ENCODE data around the gene EPB41. TPM values are rescaled to one million over a fixed set of nuclear protein-coding genes. Genes with fewer than 3 reads are reported as not detected.

EPB41 gene
- polyA plus RNA-seq, 1 of the 3 experiments (the other 2 are of a cell fraction): 7.4 TPM

- TF ChIP-seq, protein P1, sequence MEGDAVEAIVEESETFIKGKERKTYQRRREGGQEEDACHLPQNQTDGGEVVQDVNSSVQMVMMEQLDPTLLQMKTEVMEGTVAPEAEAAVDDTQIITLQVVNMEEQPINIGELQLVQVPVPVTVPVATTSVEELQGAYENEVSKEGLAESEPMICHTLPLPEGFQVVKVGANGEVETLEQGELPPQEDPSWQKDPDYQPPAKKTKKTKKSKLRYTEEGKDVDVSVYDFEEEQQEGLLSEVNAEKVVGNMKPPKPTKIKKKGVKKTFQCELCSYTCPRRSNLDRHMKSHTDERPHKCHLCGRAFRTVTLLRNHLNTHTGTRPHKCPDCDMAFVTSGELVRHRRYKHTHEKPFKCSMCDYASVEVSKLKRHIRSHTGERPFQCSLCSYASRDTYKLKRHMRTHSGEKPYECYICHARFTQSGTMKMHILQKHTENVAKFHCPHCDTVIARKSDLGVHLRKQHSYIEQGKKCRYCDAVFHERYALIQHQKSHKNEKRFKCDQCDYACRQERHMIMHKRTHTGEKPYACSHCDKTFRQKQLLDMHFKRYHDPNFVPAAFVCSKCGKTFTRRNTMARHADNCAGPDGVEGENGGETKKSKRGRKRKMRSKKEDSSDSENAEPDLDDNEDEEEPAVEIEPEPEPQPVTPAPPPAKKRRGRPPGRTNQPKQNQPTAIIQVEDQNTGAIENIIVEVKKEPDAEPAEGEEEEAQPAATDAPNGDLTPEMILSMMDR (IDR thresholded peaks at IDR 0.05): no peak
- no peak for TF ChIP-seq GATA2 (CRISPR knock-in tag; IDR thresholded peaks at IDR 0.05)
- TF ChIP-seq CHD2 (IDR thresholded peaks at IDR 0.05; ENCODE audit: low read length, partially characterized antibody): no peak
These were observed 209.6 kb downstream of the EPB41 start, which contains the start of gene TMEM200B (continued) for GRCh38 chr1:29123887-29124365.

GRCh38 chr1:29124366-29125236, 210.2 kb downstream of the EPB41 start:
- Histone ChIP-seq H4K20me1 (ENCODE audit: insufficient read depth) (no peaks in the 10 kb centered on the region), H3K9me2 (no peaks in the 10 kb centered on the region), H3K9me3 (no peaks in the 10 kb centered on the region), H3K36me3 (replicated peaks in 1 of 2; ENCODE audit: control insufficient read depth in 1 of 2, insufficient read depth in 2 of 2, low read length in 1 of 2) (no peaks in the 10 kb centered on the region), H3F3A (replicated peaks; ENCODE audit: insufficient read depth) (no peaks in the 10 kb centered on the region), H2AFZ (ENCODE audit: low read depth) (peak overlapping the region; percentile 85; the same call in 1 of the 2 replicates), H3K27me3 (ENCODE audit: insufficient read depth) (no peaks in the 10 kb centered on the region), H3K79me2 (ENCODE audit: insufficient read depth) (no peaks in the 10 kb centered on the region), H3K9ac (peak overlapping the region; percentile 92), H3K4me1 (ENCODE audit: control insufficient read depth in 1 of 2, insufficient read depth in 2 of 2, low read depth in 1 of 2, low read length in 1 of 2) (peaks cover 0 to 9% of the 10 kb centered on the region in 2 experiments; a peak in 1 of 4 replicates), H3K4me3 (ENCODE audit: low read depth in 2 of 2, low read length in 1 of 2) (peak overlapping the region; percentile 69 to 71), H3K4me2 (peak overlapping the region; percentile 95), H3K27ac (ENCODE audit: low read depth in 2 of 2, low read length in 1 of 2) (peak overlapping the region; percentile 43 to 55; a peak in 3 of 4 replicates)
- CTCF ChIA-PET: interaction anchor here (0.8 to 3.3 kb wide), 10 partner anchors 12 to 248 kb away, joined by 3 to 15 read pairs (median 4); partner anchors contain the start of gene EPB41
- 35% methylated on average over 29 of the region's 85 CpGs for WGBS (ENCODE audit: low lambda C conversion rate)
- DNase-seq: peak; percentile 96
- TF ChIP-seq YY1 (IDR thresholded peaks at IDR 0.05; ENCODE audit: low read depth) (no peak), TEAD4 (IDR thresholded peaks at IDR 0.05; ENCODE audit: borderline replicate concordance, insufficient read depth) (peak; percentile 67; the same call in 1 of the 2 replicates), JUND (IDR thresholded peaks at IDR 0.05) (no peak), CHD2 (IDR thresholded peaks at IDR 0.05; ENCODE audit: low read length, partially characterized antibody) (peak; percentile 31)
- TF ChIP-seq, protein P1 (IDR thresholded peaks at IDR 0.05): peak; percentile 71
- POLR2A ChIA-PET: interaction anchor here (1.1 to 2.1 kb wide), 2 partner anchors 57 to 240 kb away, joined by 3 to 11 read pairs; partner anchors contain the start of gene SRSF4

- POLR2A ChIA-PET: interaction anchor here (2.1 kb wide), 1 partner anchor 56 kb away, joined by 11 read pairs; the partner anchor contains the start of gene SRSF4
- no peaks in the 10 kb centered on the region for H3F3A ChIP-seq (replicated peaks; ENCODE audit: insufficient read depth)
- no peaks in the 10 kb centered on the region for H3K9me2 ChIP-seq
- H3K4me3 ChIP-seq (ENCODE audit: low read depth in 2 of 2, low read length in 1 of 2): peak overlapping the region in 1 of 2 experiments; percentile 69; a peak in 2 of 4 replicates
- no peak overlapping the region for H2AFZ ChIP-seq (ENCODE audit: low read depth)
- H3K27me3 ChIP-seq (ENCODE audit: insufficient read depth): no peaks in the 10 kb centered on the region
- no peaks in the 10 kb centered on the region for H4K20me1 ChIP-seq (ENCODE audit: insufficient read depth)
- peak overlapping the region; percentile 92; the same call in 1 of the 2 replicates for H3K9ac ChIP-seq
- H3K27ac ChIP-seq (ENCODE audit: low read depth in 2 of 2, low read length in 1 of 2): 0 out of 4 replicates have a peak overlapping the region, but pooled peaks of 1 of the 2 experiments have one; percentile 55
- H3K4me1 ChIP-seq (ENCODE audit: control insufficient read depth in 1 of 2, insufficient read depth in 2 of 2, low read depth in 1 of 2, low read length in 1 of 2): peaks cover 0 to 9% of the 10 kb centered on the region in 2 experiments; a peak in 1 of 4 replicates
- 93% methylated on average over 14 of the region's 14 CpGs for WGBS (ENCODE audit: low lambda C conversion rate)
- TF ChIP-seq JUND (IDR thresholded peaks at IDR 0.05): no peak
- CTCF ChIA-PET: interaction anchor here (1.4 to 2.1 kb wide), 4 partner anchors 13 to 91 kb away, joined by 4 to 9 read pairs (median 5); no protein-coding TSS in a partner anchor
- H3K9me3 ChIP-seq: no peaks in the 10 kb centered on the region
- peak overlapping the region; percentile 95 for H3K4me2 ChIP-seq
- DNase-seq: no peak
- no peaks in the 10 kb centered on the region for H3K79me2 ChIP-seq (ENCODE audit: insufficient read depth)
- no peaks in the 10 kb centered on the region for H3K36me3 ChIP-seq (replicated peaks in 1 of 2; ENCODE audit: control insufficient read depth in 1 of 2, insufficient read depth in 2 of 2, low read length in 1 of 2)
These were observed 210.9 kb downstream of the EPB41 start for GRCh38 chr1:29125237-29125641.

All from SK-N-SH (cell line).